Gastrocnemius medialis (tissue), 4 donors: Measurements from ENCODE around the gene ITPKB. TPM values are rescaled to one million over a fixed set of nuclear protein-coding genes. Genes with fewer than 3 reads are reported as not detected.

Experiments used
- ATAC-seq, 2 donors: fragments of 150-250 bp; one replicate each; pipeline ENCODE4 v1.9.1; 2016
- DNase-seq, 2 donors: peaks; one replicate each; pipeline ENCODE4 v3.0.0-alpha.2; 2019
- H3K27ac ChIP-seq, 4 donors: fragments of 200-600 bp; sonication (generic); 1 replicate in 1 of 4; 2 replicates in 3 of 4; pipeline ENCODE4 v1.5.1; 2016 to 2018; ENCODE audit warnings: mild to moderate bottlenecking in 2 of 4, moderate library complexity in 1 of 4
- H3K27me3 ChIP-seq, 3 donors: fragments of 200-600 bp; sonication (generic) in 2 of 3; 1 replicate in 1 of 3; 2 replicates in 2 of 3; pipeline versions ENCODE4 v1.5.1 to v1.6.0; 2016 to 2019; ENCODE audit warnings: mild to moderate bottlenecking in 1 of 3, moderate library complexity in 1 of 3
- H3K36me3 ChIP-seq, 2 donors: fragments of 200-600 bp; sonication (generic) in 1 of 2; one replicate each; pipeline ENCODE4 v1.5.1; 2017 to 2018
- H3K4me1 ChIP-seq, 2 donors: fragments of 200-600 bp; sonication (generic) in 1 of 2; one replicate each; pipeline ENCODE4 v1.5.1; 2016 to 2017; ENCODE audit warnings: mild to moderate bottlenecking in 2 of 2
- H3K4me3 ChIP-seq, 4 donors: fragments of 200-600 bp; sonication (generic) in 3 of 4; 1 replicate in 1 of 4; 2 replicates in 3 of 4; pipeline ENCODE4 v1.5.1; 2016 to 2019; ENCODE audit warnings: mild to moderate bottlenecking in 2 of 4
- H3K9me3 ChIP-seq, 3 donors: fragments of 200-600 bp; sonication (generic) in 2 of 3; 1 replicate in 1 of 3; 2 replicates in 2 of 3; pipeline ENCODE4 v1.5.1; 2016 to 2019
- CTCF ChIP-seq, 5 experiments: fragments of 450-650 bp in 3 of 5; fragments of 200-600 bp in 2 of 5; sonication (generic) in 2 of 5; IDR thresholded peaks in 4 of 5; conservative IDR thresholded peaks in 1 of 5; 1 replicate in 4 of 5; 2 replicates in 1 of 5; pipeline ENCODE4 v1.5.1; 2016 to 2019; ENCODE audit warnings: antibody characterized with exemption in 5 of 5, mild to moderate bottlenecking in 3 of 5, moderate library complexity in 3 of 5
- POLR2A ChIP-seq, 2 donors: fragments of 450-650 bp; IDR thresholded peaks; one replicate each; pipeline ENCODE4 v1.6.1; 2017; ENCODE audit warnings: antibody characterized with exemption in 2 of 2, mild to moderate bottlenecking in 2 of 2, moderate library complexity in 2 of 2
- in situ Hi-C, 4 donors: fragments of 200-750 bp; cut with MboI; loops; one replicate each; pipeline versions ENCODE4 v1.15.0 to v1.8.0; 2017; ENCODE audit warnings: low sequenced_read_pairs in 4 of 4
- intact Hi-C: fragments of 100-400 bp; cut with DNase I; formaldehyde crosslinking; loops from one replicate; pipeline ENCODE4 v1.15.1; 2023; ENCODE audit warnings: low total_unique reads
- total RNA-seq, 4 donors: library from RNA; depleted of rRNA; stranded (reverse); fragments of >200 nt; gene quantifications; one replicate each; pipeline versions ENCODE4 v1.1.0 to v1.2.3, GENCODE V29; 2016

The ITPKB gene
- total RNA-seq, 4 donors from 2014 or later = 7.1 to 13.9 (median 7.8) TPM

DNA sequence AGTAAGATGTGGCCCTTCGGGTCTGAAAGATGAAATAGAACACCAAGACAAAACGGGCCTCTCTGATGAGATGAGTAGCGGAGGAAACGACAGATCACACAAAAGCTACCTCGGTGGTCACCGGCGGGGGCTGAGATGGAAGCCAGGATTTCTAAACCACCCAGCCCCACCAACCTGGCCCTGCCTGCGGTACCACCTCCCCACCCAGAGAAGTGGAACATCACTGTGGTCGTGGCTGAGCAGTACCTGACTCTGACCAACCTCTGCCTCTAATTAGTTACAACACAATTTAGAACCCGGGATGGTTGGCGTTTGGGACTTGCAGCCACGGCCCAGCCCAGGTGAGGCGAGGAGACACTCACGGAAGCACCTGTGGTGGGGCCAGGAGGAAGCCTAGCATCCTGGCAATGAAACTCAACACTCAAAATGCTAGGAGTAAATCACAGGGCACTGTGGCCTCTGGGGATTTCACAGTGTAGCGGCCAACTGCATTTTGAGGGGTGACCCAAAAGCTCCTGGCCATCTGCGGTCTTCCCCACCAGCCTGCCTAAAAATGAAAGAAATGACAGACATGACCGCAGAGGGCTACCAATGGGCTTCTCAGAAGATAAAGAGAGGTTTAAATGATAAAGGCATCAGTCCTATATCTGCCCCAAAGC is 73.4 kb downstream of the ITPKB start:
- ATAC-seq (no peak), DNase-seq (no peak)
- H3K27ac ChIP-seq = no peak overlapping the region
- no peaks in the 10 kb centered on the region for H3K36me3 ChIP-seq
- no peak overlapping the region for H3K4me3 ChIP-seq
- H3K4me1 ChIP-seq = peaks cover 68 to 84% of the 10 kb centered on the region in 2 donors
- intact Hi-C loops (loop anchor here (10.0 kb wide), 1 partner anchor 279 kb away; the partner anchor contains the start of gene COQ8A), in situ Hi-C loops (no loop called here)
- TF ChIP-seq CTCF (IDR thresholded peaks at IDR 0.05 in 4 of 5, conservative IDR thresholded peaks at IDR 0.05 in 1 of 5) = no peak
- TF ChIP-seq POLR2A (IDR thresholded peaks at IDR 0.05) = no peak
- no peaks in the 10 kb centered on the region for H3K27me3 ChIP-seq
- no peaks in the 10 kb centered on the region for H3K9me3 ChIP-seq

DNA sequence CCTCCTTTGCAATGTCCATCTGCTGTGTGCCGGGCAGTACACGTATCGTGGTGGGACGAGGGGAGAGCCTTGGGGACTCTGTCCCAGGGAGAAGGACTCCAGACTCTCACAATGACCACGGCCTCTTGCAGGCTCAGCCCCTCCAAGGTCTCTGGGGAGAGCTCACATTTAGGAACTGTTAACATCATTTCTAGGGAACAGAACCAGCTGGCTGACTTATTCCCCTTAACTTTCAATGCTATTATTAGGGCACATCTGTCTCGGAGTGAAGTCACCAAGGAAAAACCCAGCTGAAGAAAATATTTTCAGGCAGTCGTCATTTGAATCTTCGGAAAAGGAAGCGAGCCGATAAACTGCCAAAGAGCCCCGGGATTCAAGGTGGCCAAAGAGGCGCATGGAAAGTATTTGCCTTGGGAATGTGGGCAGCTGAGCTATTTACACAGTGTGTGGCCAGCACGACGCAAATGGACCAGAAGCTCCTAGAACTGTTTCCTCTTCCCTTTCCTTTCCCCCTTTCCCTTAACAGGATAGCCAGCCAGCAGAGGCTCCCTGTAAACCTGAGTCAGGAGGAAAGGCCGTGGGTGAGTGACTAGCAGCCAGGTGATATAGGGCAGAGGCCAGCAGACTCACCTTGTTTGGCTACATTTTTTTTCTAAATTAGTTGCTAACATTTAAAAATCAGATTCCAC is 74.5 kb downstream of the ITPKB start:
- DNase-seq (peak; percentile 48 to 66), ATAC-seq (peak; percentile 21 to 32)
- peak overlapping the region in 3 of 4 donors; percentile 1 to 8 (median 6) for H3K4me3 ChIP-seq
- H3K4me1 ChIP-seq = peaks cover 79 to 95% of the 10 kb centered on the region in 2 donors
- intact Hi-C loops (loop anchor here (10.0 kb wide), 1 partner anchor 280 kb away; the partner anchor contains the start of gene COQ8A), in situ Hi-C loops (no loop called here)
- H3K27ac ChIP-seq = no peak overlapping the region
- no peaks in the 10 kb centered on the region for H3K27me3 ChIP-seq
- TF ChIP-seq POLR2A (IDR thresholded peaks at IDR 0.05) = peak; percentile 28 to 54
- TF ChIP-seq CTCF (IDR thresholded peaks at IDR 0.05 in 4 of 5, conservative IDR thresholded peaks at IDR 0.05 in 1 of 5) = no peak
- H3K9me3 ChIP-seq = no peaks in the 10 kb centered on the region
- no peaks in the 10 kb centered on the region for H3K36me3 ChIP-seq

DNA sequence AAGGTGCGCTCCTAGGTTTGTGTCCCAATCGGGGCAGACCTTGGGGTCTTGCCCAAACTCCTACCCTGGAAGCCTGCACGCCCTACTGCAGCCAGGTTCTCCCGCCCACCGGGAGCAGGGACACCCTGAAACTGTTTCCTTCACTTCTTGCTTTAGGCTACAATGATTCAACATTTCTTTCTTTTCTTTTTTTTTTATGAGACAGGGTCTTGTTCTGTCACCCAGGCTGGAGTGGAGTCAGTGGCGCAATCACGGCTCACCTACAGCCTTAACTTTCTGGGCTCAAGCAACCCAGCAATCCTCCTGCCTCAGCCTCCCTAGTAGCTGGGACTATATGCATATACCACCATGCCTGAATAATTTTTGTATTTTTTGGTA is 75.8 kb downstream of the ITPKB start:
- no peaks in the 10 kb centered on the region for H3K9me3 ChIP-seq
- DNase-seq = no peak
- no peak overlapping the region for H3K4me3 ChIP-seq
- H3K27me3 ChIP-seq = no peaks in the 10 kb centered on the region
- peaks cover 90 to 99% of the 10 kb centered on the region in 2 donors for H3K4me1 ChIP-seq
- intact Hi-C loops (loop anchor here (10.0 kb wide), 1 partner anchor 281 kb away; the partner anchor contains the start of gene COQ8A), in situ Hi-C loops (no loop called here)
- no peaks in the 10 kb centered on the region for H3K36me3 ChIP-seq
- TF ChIP-seq POLR2A (IDR thresholded peaks at IDR 0.05) = peak in 1 of 2 donors; percentile 39
- TF ChIP-seq CTCF (IDR thresholded peaks at IDR 0.05 in 4 of 5, conservative IDR thresholded peaks at IDR 0.05 in 1 of 5) = no peak
- H3K27ac ChIP-seq = no peak overlapping the region
- no peak for ATAC-seq

- intact Hi-C loops (loop anchor here (1.0 to 10.0 kb wide), 2 partner anchors 46 to 282 kb away; partner anchors contain the start of gene COQ8A), in situ Hi-C loops (no loop called here)
- peak; percentile 60 to 66 for TF ChIP-seq POLR2A (IDR thresholded peaks at IDR 0.05)
- no peak for TF ChIP-seq CTCF (IDR thresholded peaks at IDR 0.05 in 4 of 5, conservative IDR thresholded peaks at IDR 0.05 in 1 of 5)
- ATAC-seq (peak; percentile 68 to 73), DNase-seq (peak; percentile 88 to 92)
- no peak overlapping the region for H3K4me3 ChIP-seq
- peaks cover 94 to 99% of the 10 kb centered on the region in 2 donors for H3K4me1 ChIP-seq
- no peak overlapping the region for H3K27ac ChIP-seq
- H3K36me3 ChIP-seq = no peaks in the 10 kb centered on the region
- no peaks in the 10 kb centered on the region for H3K27me3 ChIP-seq
- no peaks in the 10 kb centered on the region for H3K9me3 ChIP-seq
Observed at GRCh38 chr1:226662642-226663326, 76.3 kb downstream of the ITPKB start.
